Dorsolateral prefrontal cortex (tissue), 118 donors: ENCODE results near the gene HAP1. TPM values are rescaled to one million over a fixed set of nuclear protein-coding genes. Genes with fewer than 3 reads are reported as not detected.

Source experiments
- total RNA-seq, 120 experiments: library from RNA; stranded (reverse); gene quantifications; one replicate each; pipeline versions ENCODE4 v1.2.3 to v1.2.4, GENCODE V29; 2022

Gene HAP1
- total RNA-seq, 120 experiments from 2014 or later: 5.9 to 49.7 (median 14.5) TPM

Other genes starting within 250 kb of the HAP1 start
- gene KRT36, start 244.7 kb downstream of the HAP1 start, total RNA-seq: not detected
- gene KRT13, start 229.0 kb downstream of the HAP1 start, total RNA-seq: 1 to 10 TPM in 2 of 120 experiments, under 1 TPM in 1, not detected in 117; 0.70 to 1.8 (median 1.2) TPM
- 1 to 10 TPM in 4 of 120 experiments, under 1 TPM in 10, not detected in 106; 0.09 to 1.3 (median 0.78) TPM for gene KRT15, start 215.8 kb downstream of the HAP1 start, total RNA-seq
- gene KRT19, start 206.3 kb downstream of the HAP1 start, total RNA-seq: 10 to 100 TPM in 1 of 120 experiments, 1 to 10 TPM in 78, under 1 TPM in 26, not detected in 15; 0.34 to 13.9 (median 1.5) TPM
- under 1 TPM in 3 of 120 experiments, not detected in 117; 0.18 to 0.33 (median 0.24) TPM for gene KRT9, start 162.6 kb downstream of the HAP1 start, total RNA-seq
- not detected for gene KRT14, start 147.7 kb downstream of the HAP1 start, total RNA-seq
- gene KRT16, start 121.9 kb downstream of the HAP1 start, total RNA-seq: 1 to 10 TPM in 1 of 120 experiments, under 1 TPM in 4, not detected in 115; 0.35 to 1.1 (median 0.47) TPM
- gene KRT17, start 110.1 kb downstream of the HAP1 start, total RNA-seq: 10 to 100 TPM in 105 of 120 experiments, 1 to 10 TPM in 14, not detected in 1; 2.7 to 45.6 (median 21.7) TPM
- gene EIF1, start 45.8 kb downstream of the HAP1 start, total RNA-seq: 100 to 1,000 TPM; 536 to 941 (median 703) TPM
- 1 to 10 TPM in 2 of 120 experiments, not detected in 118; 1.3 to 1.5 TPM for gene GAST, start 22.3 kb downstream of the HAP1 start, total RNA-seq
- gene JUP, start 52.1 kb upstream of the HAP1 start, total RNA-seq: 10 to 100 TPM in 118 of 120 experiments, 1 to 10 TPM in 2; 8.2 to 46.7 (median 21.8) TPM
- 10 to 100 TPM in 80 of 120 experiments, 1 to 10 TPM in 40; 5.0 to 25.5 (median 10.9) TPM for gene P3H4, start 77.3 kb upstream of the HAP1 start, total RNA-seq
- gene FKBP10, start 78.4 kb upstream of the HAP1 start, total RNA-seq: 10 to 100 TPM in 119 of 120 experiments, 1 to 10 TPM in 1; 8.8 to 66.9 (median 20.5) TPM
- 100 to 1,000 TPM in 3 of 120 experiments, 10 to 100 TPM in 117; 40.7 to 102 (median 75.6) TPM for gene NT5C3B, start 101.6 kb upstream of the HAP1 start, total RNA-seq
- gene KLHL10, start 103.2 kb upstream of the HAP1 start, total RNA-seq: 1 to 10 TPM in 6 of 120 experiments, under 1 TPM in 60, not detected in 54; 0.21 to 2.4 (median 0.45) TPM
- gene KLHL11, start 130.8 kb upstream of the HAP1 start, total RNA-seq: 10 to 100 TPM; 16.7 to 56.5 (median 42.7) TPM
- 100 to 1,000 TPM in 13 of 120 experiments, 10 to 100 TPM in 107; 51.8 to 126 (median 85.4) TPM for gene ACLY, start 184.3 kb upstream of the HAP1 start, total RNA-seq
- 10 to 100 TPM in 1 of 120 experiments, 1 to 10 TPM in 119; 1.9 to 10.7 (median 5.1) TPM for gene ODAD4, start 196.0 kb upstream of the HAP1 start, total RNA-seq
- 1,000 to 10,000 TPM in 25 of 120 experiments, 100 to 1,000 TPM in 95; 166 to 3,303 (median 637) TPM for gene CNP, start 232.2 kb upstream of the HAP1 start, total RNA-seq